Measurements from ENCODE around the gene ICA1.

DNA sequence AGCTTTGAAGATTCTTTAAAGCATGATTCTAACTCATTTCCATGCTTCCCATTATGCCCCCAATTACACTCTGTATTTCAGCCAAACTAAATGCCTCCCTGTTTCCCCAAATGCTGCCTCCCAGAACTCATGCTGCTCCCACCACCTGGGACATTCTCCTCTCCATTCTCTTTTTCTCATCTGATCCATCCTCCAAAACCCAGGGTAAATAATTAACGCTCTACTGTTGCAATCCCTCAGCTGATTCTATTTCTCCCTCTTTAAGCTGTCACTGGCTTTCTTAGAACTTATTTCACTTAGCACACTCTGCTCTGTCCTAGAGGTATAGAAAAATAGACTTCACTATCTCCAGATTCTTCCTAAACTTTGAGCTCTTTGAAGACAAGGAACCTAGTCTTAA, 104.7 kb downstream of the ICA1 start:
- TF ChIP-seq, protein P1, sequence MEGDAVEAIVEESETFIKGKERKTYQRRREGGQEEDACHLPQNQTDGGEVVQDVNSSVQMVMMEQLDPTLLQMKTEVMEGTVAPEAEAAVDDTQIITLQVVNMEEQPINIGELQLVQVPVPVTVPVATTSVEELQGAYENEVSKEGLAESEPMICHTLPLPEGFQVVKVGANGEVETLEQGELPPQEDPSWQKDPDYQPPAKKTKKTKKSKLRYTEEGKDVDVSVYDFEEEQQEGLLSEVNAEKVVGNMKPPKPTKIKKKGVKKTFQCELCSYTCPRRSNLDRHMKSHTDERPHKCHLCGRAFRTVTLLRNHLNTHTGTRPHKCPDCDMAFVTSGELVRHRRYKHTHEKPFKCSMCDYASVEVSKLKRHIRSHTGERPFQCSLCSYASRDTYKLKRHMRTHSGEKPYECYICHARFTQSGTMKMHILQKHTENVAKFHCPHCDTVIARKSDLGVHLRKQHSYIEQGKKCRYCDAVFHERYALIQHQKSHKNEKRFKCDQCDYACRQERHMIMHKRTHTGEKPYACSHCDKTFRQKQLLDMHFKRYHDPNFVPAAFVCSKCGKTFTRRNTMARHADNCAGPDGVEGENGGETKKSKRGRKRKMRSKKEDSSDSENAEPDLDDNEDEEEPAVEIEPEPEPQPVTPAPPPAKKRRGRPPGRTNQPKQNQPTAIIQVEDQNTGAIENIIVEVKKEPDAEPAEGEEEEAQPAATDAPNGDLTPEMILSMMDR (conservative IDR thresholded peaks at IDR 0.05; ENCODE audit: low read depth, low read length), result no peak
- no peak for TF ChIP-seq RAD21 (IDR thresholded peaks at IDR 0.05; ENCODE audit: low read length)
- TF ChIP-seq BHLHE40 (IDR thresholded peaks at IDR 0.05; ENCODE audit: low read depth, low read length), result no peak

All from IMR-90 (cell line).